Measurements from ENCODE around the gene ZNF496. TPM values are rescaled to one million over a fixed set of nuclear protein-coding genes. Genes with fewer than 3 reads are reported as not detected.
A peak's percentile ranks its signal among the peaks of the same experiment; 100 is the strongest.
"Not testable (repeated sequence)": the region's sequence is repeated elsewhere in the genome, so short reads cannot be mapped to it uniquely, and the experiment has no call there.

Gene ZNF496
- total and polyA plus RNA-seq, 9 of the 15 experiments (the other 6 are each of a cell fraction or from before 2014, with no cell fraction given) = 4.3 to 54.0 (median 31.3) TPM

DNA sequence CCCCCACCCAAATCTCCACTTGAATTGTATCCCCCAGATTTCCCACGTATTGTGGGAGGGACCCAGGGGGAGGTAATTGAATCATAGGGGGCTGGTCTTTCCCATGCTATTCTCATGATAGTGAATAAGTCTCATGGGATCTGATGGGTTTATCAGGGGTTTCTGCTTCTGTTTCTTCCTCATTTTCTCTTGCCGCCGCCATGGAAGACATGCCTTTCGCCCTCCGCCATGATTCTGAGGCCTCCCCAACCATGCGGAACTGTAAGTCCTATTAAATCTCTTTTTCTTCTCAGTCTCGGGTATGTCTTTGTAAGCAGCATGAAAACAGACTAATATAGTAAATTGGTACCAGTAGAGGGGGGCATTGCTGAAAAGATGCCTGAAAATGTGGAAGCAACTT, 33.4 kb upstream of the ZNF496 start (continued):
- TF ChIP-seq, protein P1, sequence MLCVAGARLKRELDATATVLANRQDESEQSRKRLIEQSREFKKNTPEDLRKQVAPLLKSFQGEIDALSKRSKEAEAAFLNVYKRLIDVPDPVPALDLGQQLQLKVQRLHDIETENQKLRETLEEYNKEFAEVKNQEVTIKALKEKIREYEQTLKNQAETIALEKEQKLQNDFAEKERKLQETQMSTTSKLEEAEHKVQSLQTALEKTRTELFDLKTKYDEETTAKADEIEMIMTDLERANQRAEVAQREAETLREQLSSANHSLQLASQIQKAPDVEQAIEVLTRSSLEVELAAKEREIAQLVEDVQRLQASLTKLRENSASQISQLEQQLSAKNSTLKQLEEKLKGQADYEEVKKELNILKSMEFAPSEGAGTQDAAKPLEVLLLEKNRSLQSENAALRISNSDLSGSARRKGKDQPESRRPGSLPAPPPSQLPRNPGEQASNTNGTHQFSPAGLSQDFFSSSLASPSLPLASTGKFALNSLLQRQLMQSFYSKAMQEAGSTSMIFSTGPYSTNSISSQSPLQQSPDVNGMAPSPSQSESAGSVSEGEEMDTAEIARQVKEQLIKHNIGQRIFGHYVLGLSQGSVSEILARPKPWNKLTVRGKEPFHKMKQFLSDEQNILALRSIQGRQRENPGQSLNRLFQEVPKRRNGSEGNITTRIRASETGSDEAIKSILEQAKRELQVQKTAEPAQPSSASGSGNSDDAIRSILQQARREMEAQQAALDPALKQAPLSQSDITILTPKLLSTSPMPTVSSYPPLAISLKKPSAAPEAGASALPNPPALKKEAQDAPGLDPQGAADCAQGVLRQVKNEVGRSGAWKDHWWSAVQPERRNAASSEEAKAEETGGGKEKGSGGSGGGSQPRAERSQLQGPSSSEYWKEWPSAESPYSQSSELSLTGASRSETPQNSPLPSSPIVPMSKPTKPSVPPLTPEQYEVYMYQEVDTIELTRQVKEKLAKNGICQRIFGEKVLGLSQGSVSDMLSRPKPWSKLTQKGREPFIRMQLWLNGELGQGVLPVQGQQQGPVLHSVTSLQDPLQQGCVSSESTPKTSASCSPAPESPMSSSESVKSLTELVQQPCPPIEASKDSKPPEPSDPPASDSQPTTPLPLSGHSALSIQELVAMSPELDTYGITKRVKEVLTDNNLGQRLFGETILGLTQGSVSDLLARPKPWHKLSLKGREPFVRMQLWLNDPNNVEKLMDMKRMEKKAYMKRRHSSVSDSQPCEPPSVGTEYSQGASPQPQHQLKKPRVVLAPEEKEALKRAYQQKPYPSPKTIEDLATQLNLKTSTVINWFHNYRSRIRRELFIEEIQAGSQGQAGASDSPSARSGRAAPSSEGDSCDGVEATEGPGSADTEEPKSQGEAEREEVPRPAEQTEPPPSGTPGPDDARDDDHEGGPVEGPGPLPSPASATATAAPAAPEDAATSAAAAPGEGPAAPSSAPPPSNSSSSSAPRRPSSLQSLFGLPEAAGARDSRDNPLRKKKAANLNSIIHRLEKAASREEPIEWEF (CRISPR knock-in tag; IDR thresholded peaks at IDR 0.05) = no peak
- TF ChIP-seq CTBP1 (IDR thresholded peaks at IDR 0.05; ENCODE audit: borderline replicate concordance) (no peak), CBX3 (IDR thresholded peaks at IDR 0.05; ENCODE audit: borderline replicate concordance in 1 of 2, low read length in 2 of 2) (peak in 1 of 2 experiments; percentile 86; a peak in 1 of 3 replicates)

DNA sequence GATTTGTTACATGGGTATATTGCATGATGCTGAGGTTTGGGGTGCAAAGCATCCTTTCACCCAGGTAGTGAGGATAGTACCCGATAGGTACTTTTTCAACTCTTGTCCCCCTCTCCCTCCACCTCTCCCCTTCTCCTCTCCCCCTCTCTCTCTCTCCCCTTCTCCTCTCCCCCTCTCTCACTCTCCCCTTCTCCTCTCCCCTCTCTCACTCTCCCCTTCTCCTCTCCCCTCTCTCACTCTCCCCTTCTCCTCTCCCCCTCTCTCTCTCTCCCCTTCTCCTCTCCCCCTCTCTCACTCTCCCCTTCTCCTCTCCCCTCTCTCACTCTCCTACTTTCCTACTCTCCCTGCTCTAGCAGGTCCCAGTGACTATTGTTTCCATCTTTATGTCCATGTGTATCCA, 31.3 kb upstream of the ZNF496 start:
- FAIRE-seq; H3K36me3 ChIP-seq (ENCODE audit: control insufficient read depth, insufficient read depth, low read length); H3K4me2 ChIP-seq (ENCODE audit: insufficient read depth, low read length); H3K9ac ChIP-seq (ENCODE audit: insufficient read depth in 1 of 2, low read depth in 2 of 2, low read length in 2 of 2); BruUV-seq (replicated peaks); in situ Hi-C loops (cut with MboI); intact Hi-C loops (cut with micrococcal nuclease); DNase-seq (ENCODE audit: extremely low read depth in 1 of 4, low spot score in 3 of 4); H3K79me2 ChIP-seq (ENCODE audit: control insufficient read depth, insufficient read depth, low read length); H2AFZ ChIP-seq (ENCODE audit: low read depth, low read length); ATAC-seq; H3K4me3 ChIP-seq; H3K9me3 ChIP-seq (replicated peaks; ENCODE audit: control insufficient read depth, insufficient read depth, low read depth, low read length); H3K27ac ChIP-seq (ENCODE audit: extremely low read depth, low read depth, low read length); H3K27me3 ChIP-seq (ENCODE audit: control insufficient read depth in 2 of 2, insufficient read depth in 2 of 2, low read length in 2 of 2); CTCF ChIA-PET (ENCODE audit: low intra/inter-chr PET ratio); H4K20me1 ChIP-seq (replicated peaks; ENCODE audit: control insufficient read depth, insufficient read depth, low read length); H3K9me1 ChIP-seq (ENCODE audit: control insufficient read depth, insufficient read depth, low read length): not testable (repeated sequence)
- WGBS (ENCODE audit: insufficient coverage, low coverage, missing lambda C conversion rate) = 86% methylated on average over 1 of the region's 1 CpG
- peaks cover 0 to 29% of the 10 kb centered on the region in 2 experiments; a peak in 4 of 5 replicates for H3K4me1 ChIP-seq (replicated peaks in 1 of 2; ENCODE audit: control insufficient read depth in 2 of 2, insufficient read depth in 2 of 2, low read length in 2 of 2)
- POLR2A ChIA-PET = interaction anchor here (0.6 kb wide), 1 partner anchor 262 kb away, joined by 3 read pairs; no protein-coding TSS in a partner anchor
